ENCODE data around the gene CRADD.

DNA sequence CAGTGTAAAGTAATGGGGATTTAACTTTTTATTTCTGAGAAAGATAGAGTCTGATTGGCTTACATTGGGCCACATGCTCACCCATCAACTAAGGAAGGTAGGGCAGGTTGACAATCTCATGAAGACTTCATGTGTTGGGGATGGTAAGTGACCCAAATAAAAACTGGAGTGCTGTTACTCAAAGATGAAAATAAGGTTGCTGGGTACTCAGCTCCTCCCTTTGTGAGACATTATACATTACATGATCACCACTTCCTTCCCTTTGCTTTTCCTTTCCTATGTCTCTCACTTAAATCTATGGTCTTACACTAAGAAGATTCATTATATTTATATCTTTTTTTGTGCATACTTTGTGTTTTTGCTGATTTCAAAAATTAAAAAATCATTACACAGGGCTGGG lies 247.2 kb downstream of the CRADD start:
- TF ChIP-seq POLR2A (IDR thresholded peaks at IDR 0.05; ENCODE audit: low read depth) (no peak), CTCF (IDR thresholded peaks at IDR 0.05) (no peak), POLR2AphosphoS5 (IDR thresholded peaks at IDR 0.05) (no peak)
